ENCODE measurements around the gene VPS18. TPM values are rescaled to one million over a fixed set of nuclear protein-coding genes. Genes with fewer than 3 reads are reported as not detected.
A peak's percentile ranks its signal among the peaks of the same experiment; 100 is the strongest.

Gene VPS18
- total and polyA plus RNA-seq, 8 donors, result 9.2 to 29.0 (median 13.6) TPM

DNA sequence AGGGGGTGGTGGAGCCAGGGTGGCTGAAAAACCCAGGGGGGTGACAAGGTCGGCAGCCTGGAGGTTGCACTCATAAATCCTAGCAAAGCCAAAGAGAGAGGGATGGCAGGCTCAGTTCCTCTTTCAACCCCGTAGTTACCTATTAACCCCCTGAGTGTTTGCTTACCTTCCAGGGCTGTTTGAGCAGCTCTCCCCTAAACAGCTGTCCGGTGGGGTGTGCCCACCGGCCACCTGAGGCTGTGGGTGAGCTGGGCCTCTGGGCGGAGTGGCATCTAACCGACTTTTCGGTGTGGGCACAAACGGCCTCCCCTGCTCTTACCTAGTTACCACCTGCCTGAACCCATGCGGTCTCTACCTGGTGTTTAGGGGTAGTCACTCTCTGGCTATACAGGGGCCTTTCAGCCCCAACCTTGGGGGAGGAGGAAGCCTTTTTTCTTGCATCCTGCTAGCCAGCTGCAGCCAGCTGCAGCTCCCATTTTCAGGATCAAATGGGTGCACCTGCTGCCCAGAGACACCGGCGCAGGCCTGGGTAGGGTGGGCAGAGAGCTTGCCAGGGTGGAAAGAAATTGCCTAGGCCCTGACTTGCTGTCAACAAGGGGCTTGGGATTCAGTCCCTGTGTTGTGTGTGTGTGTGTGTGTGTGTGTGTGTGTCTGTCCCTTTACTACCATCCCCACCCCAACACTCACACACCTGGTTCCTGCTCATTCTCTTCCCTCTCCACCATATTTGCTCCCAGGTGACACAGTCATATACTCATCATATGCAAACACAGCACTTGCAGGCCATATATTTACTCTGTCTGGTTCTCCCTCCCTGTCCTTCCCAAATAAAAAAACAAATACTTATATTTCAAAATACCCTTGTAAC, 38.6 kb downstream of the VPS18 start:
- Histone ChIP-seq H3K27me3 (peaks cover 19 to 50% of the 10 kb centered on the region in 2 donors), H3K9me3 (no peaks in the 10 kb centered on the region), H3K36me3 (peaks cover 0 to 11% of the 10 kb centered on the region in 2 donors), H3K4me3 (peak overlapping the region in 1 of 2 donors; percentile 48), H3K27ac (peak overlapping the region; percentile 41 to 45), H3K4me1 (peaks cover 25 to 94% of the 10 kb centered on the region in 2 donors)
- ATAC-seq (peak; percentile 34), DNase-seq (peak in 1 of 4 donors; percentile 60)
- TF ChIP-seq, protein P1, sequence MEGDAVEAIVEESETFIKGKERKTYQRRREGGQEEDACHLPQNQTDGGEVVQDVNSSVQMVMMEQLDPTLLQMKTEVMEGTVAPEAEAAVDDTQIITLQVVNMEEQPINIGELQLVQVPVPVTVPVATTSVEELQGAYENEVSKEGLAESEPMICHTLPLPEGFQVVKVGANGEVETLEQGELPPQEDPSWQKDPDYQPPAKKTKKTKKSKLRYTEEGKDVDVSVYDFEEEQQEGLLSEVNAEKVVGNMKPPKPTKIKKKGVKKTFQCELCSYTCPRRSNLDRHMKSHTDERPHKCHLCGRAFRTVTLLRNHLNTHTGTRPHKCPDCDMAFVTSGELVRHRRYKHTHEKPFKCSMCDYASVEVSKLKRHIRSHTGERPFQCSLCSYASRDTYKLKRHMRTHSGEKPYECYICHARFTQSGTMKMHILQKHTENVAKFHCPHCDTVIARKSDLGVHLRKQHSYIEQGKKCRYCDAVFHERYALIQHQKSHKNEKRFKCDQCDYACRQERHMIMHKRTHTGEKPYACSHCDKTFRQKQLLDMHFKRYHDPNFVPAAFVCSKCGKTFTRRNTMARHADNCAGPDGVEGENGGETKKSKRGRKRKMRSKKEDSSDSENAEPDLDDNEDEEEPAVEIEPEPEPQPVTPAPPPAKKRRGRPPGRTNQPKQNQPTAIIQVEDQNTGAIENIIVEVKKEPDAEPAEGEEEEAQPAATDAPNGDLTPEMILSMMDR (IDR thresholded peaks at IDR 0.05), result no peak
- intact Hi-C loops (cut with DNase I), result no loop called here

DNA sequence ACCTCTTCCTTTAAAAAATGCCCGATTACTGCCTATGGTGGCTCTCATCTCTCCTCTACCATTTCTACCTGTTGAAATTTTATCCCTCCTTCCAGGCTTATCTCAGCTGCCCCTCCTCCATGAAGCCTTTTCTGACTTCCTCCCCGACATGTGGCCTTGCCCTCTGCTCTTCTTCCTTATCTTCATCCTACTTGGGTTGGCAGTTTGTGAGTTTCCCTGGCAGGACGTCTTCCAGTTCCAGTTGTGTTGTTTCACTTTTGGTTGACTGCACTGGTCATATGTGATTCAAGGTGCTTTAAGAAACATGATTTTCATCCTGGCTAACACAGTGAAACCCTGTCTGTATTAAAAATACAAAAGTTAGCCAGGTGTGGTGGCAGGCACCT, 39.3 kb downstream of the VPS18 start:
- intact Hi-C loops (cut with DNase I), result no loop called here
- H3K4me1 ChIP-seq, result peaks cover 19 to 92% of the 10 kb centered on the region in 2 donors
- no peak for ATAC-seq
- no peaks in the 10 kb centered on the region for H3K9me3 ChIP-seq
- peak overlapping the region in 1 of 2 donors; percentile 48 for H3K4me3 ChIP-seq
- H3K36me3 ChIP-seq, result peaks cover 0 to 11% of the 10 kb centered on the region in 2 donors
- peak overlapping the region; percentile 35 to 41 for H3K27ac ChIP-seq
- TF ChIP-seq, protein P1 (IDR thresholded peaks at IDR 0.05), result no peak
- peaks cover 13 to 43% of the 10 kb centered on the region in 2 donors for H3K27me3 ChIP-seq
- no peak for DNase-seq

DNA sequence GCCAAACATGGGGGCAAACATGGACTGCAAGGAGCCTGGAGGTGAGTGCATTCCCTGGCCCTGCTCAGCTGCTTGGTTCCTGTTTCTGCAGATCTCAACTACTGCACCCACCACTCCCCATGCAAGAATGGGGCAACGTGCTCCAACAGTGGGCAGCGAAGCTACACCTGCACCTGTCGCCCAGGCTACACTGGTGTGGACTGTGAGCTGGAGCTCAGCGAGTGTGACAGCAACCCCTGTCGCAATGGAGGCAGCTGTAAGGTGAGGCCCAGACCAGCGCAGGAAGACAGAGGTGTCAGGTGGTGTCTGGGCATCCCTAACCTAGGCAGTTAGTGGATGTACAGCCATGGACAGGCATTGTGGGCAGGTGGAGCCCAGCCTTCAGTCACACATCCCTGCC, 40.2 kb downstream of the VPS18 start:
- H3K27ac ChIP-seq, result no peak overlapping the region
- peaks cover 0 to 11% of the 10 kb centered on the region in 2 donors for H3K36me3 ChIP-seq
- TF ChIP-seq, protein P1 (IDR thresholded peaks at IDR 0.05), result no peak
- DNase-seq (peak in 1 of 4 donors; percentile 43), ATAC-seq (no peak)
- peaks cover 5 to 34% of the 10 kb centered on the region in 2 donors for H3K27me3 ChIP-seq
- intact Hi-C loops (cut with DNase I), result no loop called here
- no peak overlapping the region for H3K4me3 ChIP-seq
- peaks cover 19 to 82% of the 10 kb centered on the region in 2 donors for H3K4me1 ChIP-seq
- no peaks in the 10 kb centered on the region for H3K9me3 ChIP-seq

DNA sequence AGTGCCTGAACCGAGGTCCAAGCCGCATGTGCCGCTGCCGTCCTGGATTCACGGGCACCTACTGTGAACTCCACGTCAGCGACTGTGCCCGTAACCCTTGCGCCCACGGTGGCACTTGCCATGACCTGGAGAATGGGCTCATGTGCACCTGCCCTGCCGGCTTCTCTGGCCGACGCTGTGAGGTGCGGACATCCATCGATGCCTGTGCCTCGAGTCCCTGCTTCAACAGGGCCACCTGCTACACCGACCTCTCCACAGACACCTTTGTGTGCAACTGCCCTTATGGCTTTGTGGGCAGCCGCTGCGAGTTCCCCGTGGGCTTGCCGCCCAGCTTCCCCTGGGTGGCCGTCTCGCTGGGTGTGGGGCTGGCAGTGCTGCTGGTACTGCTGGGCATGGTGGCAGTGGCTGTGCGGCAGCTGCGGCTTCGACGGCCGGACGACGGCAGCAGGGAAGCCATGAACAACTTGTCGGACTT, 42.0 kb downstream of the VPS18 start:
- peak overlapping the region in 1 of 2 donors; percentile 1 for H3K27ac ChIP-seq
- H3K27me3 ChIP-seq, result peaks cover 0 to 16% of the 10 kb centered on the region in 2 donors
- intact Hi-C loops (cut with DNase I), result no loop called here
- H3K36me3 ChIP-seq, result peaks cover 0 to 11% of the 10 kb centered on the region in 2 donors
- no peak for ATAC-seq
- peak in 1 of 4 donors; percentile 78 for DNase-seq
- TF ChIP-seq, protein P1 (IDR thresholded peaks at IDR 0.05), result no peak
- H3K9me3 ChIP-seq, result no peaks in the 10 kb centered on the region
- H3K4me1 ChIP-seq, result peaks cover 17 to 81% of the 10 kb centered on the region in 2 donors
- no peak overlapping the region for H3K4me3 ChIP-seq
